Activated naive CD4-positive, alpha-beta T cell treated with anti-CD3 and anti-CD28 coated beads, Interleukin-2, amount 50 U/mL, for 16 hours (primary cell): ENCODE data around the gene ZCCHC24.

Experiments used
- DNase-seq: peaks from one replicate; pipeline ENCODE4 v3.0.0-alpha.2; 2020

The ZCCHC24 gene

DNA sequence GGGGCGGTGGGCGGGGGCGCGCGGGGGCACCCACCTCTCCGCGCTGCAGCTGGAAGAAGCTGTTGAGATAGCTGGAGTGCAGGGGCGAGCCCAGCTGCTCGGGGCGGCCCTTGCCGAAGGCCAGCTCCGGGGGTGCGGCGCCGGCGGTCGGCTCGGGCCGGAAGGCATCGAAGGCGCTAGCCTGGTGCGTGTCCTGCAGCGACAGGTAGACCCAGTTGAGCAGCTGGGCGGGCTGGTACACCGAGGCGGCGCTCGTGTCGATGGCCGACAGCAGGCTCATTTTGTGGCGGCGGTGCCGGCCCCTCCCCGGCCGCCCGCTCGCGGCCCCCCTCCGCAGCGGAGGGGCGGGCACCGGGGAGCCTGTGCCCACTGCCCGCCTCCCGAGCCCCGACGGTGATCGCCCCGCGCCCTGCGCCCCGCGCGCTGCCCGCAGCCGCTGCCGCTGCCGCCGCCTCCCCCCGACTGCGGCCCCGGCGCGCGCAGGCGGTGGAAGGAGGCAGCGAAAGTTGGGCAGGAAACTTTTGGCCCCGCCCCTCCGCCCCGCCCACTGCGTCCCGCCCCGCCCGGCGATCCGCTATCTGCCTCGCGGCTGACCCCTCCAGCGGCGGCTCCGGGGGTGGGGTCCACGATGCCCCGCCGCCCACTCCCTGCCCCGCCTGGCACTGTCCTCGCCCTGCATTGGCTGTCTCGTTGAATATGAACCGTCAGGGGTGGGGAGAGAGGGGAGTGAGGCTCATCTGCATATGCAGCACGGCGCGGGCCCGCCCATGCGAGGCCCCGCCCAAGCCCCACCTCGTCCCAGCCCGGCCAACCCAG lies at the start of gene ZCCHC24:
TSS of gene ZCCHC24 (minus strand) at position 464 of the 816 bp plus-strand sequence. CDS start at position 280, 184 bp downstream.
- DNase-seq = peak; percentile 93

DNA sequence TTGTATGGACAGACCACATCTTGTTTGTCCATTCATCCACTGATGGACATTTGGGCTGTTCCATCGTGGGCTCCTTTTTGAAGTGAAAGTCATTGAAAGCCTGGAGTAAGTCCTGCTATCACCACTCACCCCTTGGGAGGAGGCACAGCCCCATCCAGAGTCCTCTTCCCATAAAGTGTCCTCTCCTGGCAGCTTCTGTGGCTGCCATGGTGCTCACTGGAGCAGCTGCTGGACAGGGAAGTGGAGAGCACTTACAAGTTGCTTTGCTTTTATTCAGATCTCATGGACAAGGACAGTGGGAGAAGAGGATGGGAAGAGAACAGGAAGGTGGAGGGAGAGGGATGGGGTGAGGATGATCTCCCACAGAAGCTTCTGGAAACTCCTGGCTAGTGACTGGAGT lies 48.4 kb upstream of the ZCCHC24 start:
- DNase-seq = no peak

- DNase-seq = no peak
Observed at GRCh38 chr10:79492839-79493238, 47.4 kb upstream of the ZCCHC24 start.

DNA sequence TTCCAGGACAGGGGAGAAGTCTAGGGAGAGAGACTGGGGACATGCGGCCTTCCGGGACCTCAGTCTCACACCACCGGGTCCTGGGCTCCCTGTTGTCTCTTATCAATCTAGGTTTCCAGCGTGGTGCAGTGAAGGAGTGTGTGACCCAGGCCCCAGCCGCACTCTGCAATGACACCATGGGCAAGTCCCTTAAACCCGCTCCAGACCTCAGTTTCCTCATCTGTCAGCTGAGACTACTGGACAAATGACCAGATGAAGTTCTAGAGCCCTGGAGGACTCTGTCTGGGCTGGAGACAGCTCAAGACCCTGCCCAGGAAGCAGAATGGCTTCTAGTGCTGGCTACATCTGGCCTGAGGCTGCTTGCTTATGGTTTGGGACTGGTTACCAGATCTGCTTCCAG lies 46.8 kb upstream of the ZCCHC24 start:
- DNase-seq = no peak

DNA sequence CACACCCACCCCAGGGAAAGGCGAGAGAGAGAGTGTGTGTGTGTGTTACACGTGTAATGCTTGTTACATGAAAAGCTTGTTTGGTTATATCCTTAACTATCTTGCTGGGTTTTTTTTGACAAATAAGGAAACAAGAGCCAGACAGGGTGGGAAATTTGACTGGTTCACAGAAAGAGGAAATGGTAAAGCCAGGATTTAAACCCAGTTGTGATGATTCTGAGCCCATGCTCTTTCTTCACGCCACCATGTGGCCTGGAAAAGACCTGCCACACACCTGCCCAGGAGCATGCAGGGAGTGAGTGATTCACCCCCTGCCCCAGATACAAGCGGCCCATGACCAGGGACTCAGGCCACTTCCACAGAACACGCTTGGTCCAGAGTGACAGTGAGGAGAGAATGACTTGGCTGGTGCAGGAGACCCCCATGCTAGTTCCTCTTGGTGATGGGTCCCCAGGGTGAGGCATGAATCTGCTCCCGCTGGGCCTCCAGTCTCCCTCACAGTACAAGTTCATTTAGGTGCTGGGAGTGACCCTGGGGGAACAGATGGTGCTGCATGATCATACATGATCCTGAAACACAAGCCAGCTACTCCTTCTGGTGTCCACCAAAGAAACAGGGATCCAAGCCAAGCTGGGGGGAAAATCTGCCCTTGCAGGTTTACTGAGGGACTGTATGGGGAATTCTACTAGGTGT lies 45.9 kb upstream of the ZCCHC24 start:
- DNase-seq = no peak

DNA sequence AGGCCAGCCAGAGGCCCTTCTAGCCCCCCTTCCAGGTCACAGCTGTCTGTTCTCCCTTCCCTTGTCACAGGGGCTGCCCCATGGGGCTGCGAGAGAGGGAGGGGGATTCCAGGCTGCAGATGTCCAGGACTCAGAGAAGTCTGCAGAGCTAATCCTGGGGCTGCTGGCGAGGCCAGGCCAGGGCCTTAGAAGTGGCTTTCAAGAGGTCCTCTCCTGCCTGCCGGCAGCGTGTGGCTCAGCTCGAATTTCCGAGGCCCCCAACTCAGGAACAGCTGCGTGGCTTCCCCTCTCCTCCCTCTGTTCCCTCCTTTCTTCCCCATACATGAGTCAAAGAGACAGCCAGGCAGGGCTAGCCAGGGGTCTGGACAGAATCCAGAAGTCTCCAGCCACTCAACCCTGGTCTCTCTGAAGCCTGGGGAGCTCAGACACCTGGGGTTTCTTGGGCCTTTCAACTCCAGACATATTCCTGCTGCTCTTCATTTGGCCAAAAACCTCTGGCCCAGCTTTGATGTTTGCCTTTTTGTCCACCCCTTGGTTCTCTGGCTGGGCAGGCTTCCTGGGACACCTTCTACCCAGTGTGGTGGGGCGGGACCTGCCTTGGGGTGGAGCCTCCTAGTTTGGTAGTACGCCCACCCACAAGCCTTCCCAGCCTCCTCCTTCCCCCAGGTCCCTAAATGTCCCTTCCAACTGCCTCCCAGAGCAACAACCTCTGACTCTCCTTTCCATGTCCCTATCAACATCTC lies 45.1 kb upstream of the ZCCHC24 start:
- DNase-seq = no peak

DNA sequence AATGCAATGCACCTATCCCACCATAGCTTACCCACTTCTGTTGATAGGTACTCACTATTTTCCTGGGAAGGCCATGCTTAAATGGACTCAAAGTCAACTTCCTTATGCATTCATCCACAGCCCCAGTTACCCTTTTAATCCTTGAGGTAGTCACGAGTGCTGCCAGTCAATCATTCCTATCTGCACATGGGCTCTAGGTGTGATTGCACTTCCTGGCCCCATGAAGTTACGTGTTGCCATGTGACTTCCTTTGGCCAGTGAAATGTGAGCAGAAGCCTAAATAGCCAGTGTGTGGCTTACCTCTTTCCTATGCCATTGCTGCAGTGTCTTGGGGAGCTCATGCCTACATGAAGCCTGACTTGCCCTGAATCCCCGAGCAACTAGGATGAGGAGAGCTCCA lies 43.4 kb upstream of the ZCCHC24 start:
- no peak for DNase-seq

DNA sequence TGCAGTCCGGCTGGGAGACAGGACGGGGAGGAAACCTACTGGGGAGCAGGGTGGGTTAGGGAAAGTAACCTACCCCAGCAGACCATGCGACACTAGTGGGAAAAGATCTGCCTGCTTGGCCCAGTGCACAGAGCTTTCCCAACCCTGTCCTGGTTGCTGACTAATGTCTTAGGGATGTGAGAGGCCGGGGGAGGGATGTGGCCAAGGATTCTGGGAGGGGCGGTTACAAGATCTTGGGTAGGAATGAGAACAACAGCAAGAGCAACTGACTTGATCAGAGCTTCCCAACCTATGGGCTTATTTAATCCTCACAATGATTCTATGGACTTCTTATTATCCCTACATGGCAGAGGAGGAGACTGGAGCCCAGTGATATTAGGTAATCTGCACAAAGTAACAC lies 42.9 kb upstream of the ZCCHC24 start:
- no peak for DNase-seq

GRCh38 chr10:79487296-79488194 lies 42.1 kb upstream of the ZCCHC24 start:
- DNase-seq = peak; percentile 20

DNA sequence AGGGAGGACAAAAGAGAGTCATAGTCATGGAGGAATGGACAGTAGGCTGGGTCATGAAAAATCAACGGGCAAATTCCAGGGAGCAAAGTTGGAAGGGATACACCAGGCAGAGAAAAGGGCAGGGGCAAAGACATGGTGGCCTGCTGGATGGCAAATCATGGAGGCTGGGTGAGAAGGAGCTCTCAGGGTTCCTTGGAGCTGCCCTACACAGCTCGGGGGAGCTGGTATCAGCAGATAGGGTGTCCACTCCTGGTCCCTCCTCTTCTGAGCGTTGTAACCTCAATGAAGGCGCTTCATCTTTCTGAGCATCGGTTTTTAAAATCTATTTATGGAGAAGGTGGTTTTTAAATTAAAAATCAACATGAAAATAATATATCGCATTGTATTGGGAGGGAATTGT lies 39.1 kb upstream of the ZCCHC24 start:
- DNase-seq = no peak

DNA sequence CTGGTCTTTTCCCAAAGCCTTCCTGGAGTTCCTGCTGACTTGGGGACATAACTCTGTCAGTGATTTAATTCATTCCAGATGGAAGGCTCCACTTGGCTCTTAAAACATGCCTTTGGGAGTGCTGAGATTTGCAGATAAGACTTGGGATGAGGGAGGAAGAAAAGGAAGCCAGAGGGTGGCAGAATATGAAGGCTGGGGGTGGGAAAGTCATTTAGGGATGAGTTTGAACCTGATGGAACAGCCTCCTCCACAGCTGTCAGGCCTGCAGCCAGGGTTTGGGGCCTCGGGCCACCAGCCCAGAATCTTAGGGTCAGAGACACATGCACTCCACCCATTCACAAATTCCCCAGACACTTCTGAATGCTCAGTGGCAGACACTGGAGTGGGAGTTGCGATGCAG lies 38.5 kb upstream of the ZCCHC24 start:
- no peak for DNase-seq

- no peak for DNase-seq
Observed at GRCh38 chr10:79483299-79483698, 37.9 kb upstream of the ZCCHC24 start.

DNA sequence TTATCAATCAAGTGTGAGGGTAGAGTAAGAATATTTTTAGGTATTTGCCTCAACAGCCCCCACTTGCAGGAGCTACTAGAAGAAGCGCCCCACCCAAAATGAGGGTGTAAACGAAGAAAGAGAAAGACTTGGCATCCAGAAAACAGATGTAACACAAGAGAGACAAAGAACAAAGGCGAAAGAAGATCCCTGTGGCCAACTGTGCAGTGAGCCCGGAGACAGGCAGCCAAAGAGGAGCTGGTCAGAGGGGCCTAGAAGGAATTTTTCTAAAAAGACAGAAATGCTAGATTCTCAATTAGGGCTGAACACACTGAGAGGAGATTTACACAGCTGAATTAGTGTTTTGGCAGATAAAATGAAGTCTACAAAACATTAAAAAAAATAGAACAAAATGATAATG lies 37.3 kb upstream of the ZCCHC24 start:
- no peak for DNase-seq

GRCh38 chr10:79482304-79482703 lies 36.9 kb upstream of the ZCCHC24 start:
- no peak for DNase-seq

GRCh38 chr10:79479283-79479909 lies 34.0 kb upstream of the ZCCHC24 start:
- no peak for DNase-seq

- DNase-seq = no peak
Observed at GRCh38 chr10:79477456-79477855, 32.0 kb upstream of the ZCCHC24 start.

- DNase-seq = no peak
Observed at GRCh38 chr10:79476645-79477044, 31.2 kb upstream of the ZCCHC24 start.

GRCh38 chr10:79475877-79476276 lies 30.5 kb upstream of the ZCCHC24 start:
- no peak for DNase-seq

GRCh38 chr10:79475119-79475653 lies 29.8 kb upstream of the ZCCHC24 start:
- DNase-seq = no peak

DNA sequence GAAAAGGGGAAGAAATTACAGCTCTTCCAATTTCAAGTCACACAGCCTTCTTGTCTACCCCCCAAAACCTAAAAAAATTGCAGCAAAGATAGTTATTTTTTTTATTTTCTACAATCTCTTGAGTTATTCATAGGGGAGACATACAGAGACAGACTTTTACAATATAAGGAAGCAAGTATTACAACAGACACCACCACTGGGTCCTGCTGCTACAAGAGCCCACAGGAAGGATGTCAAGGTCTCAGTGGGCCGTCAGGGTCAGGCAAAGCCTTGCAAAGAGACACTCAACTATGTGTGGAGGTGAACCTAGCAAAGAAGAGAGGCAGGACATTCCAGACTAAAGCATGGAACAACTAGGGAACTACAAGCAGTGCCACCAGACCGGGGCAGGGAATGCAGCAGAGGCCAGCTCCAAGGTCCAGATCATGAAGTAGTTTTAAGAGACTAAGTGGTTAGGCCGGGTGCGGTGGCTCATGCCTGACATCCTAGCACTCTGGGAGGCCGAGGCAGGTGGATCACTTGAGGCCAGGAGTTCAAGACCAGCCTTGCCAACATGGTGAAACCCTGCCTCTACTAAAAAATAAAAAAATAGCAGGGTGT lies 28.2 kb upstream of the ZCCHC24 start:
- DNase-seq = no peak

DNA sequence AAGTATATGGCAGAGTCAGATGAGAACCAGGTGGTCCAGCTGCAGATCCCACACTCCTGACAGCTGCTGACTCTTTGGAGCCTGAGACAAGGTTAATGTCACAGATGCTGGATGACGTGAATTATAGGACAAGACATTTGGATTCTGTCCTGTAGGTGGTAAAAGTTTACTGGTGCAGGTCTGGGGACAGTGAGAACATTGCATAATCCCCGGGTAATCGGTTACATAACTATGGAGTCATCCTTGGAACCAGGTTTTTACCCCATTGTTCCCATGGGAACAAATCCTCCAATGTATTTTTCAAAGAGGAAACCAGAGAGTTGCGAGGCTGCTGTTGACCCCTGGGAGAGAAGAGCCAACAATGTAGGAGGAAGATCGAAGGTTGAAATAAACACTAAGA lies 27.5 kb upstream of the ZCCHC24 start:
- no peak for DNase-seq
